ENCODE results near the gene PRKX.

Gene PRKX

DNA sequence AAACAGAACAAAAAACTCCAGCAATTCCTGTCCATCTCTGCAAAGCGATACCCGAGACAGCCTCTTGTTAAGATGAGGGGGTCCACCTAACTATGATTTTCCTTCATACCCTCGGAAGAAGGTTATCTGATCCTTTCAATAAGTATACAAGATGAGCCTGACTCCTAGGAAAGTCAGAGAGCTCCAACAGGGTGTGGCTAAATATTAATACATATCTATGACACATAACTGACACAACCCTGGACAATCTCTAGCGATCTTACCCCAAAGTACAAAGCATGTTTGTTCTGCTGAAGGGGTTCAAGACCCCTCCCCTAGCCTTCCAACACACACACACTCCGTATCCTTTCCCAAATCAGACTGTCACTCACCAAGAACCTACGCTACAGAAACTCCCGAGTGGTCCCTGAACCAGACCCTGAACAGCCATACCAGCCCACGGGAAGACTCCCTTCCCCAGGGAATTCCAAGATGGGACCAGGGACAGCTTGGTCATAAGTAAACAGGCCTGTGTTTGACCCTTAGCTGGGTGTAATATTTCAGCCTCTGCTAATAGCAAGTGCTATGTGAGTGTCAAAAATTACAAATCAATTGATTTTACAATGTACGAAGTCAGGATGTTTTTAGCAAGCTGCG lies 110.3 kb downstream of the PRKX start:
- no peak for DNase-seq (ENCODE audit: low spot score)
- in situ Hi-C loops (cut with MboI; ENCODE audit: low sequenced_read_pairs, unreplicated experiment), result no loop called here
- TF ChIP-seq, protein P1, sequence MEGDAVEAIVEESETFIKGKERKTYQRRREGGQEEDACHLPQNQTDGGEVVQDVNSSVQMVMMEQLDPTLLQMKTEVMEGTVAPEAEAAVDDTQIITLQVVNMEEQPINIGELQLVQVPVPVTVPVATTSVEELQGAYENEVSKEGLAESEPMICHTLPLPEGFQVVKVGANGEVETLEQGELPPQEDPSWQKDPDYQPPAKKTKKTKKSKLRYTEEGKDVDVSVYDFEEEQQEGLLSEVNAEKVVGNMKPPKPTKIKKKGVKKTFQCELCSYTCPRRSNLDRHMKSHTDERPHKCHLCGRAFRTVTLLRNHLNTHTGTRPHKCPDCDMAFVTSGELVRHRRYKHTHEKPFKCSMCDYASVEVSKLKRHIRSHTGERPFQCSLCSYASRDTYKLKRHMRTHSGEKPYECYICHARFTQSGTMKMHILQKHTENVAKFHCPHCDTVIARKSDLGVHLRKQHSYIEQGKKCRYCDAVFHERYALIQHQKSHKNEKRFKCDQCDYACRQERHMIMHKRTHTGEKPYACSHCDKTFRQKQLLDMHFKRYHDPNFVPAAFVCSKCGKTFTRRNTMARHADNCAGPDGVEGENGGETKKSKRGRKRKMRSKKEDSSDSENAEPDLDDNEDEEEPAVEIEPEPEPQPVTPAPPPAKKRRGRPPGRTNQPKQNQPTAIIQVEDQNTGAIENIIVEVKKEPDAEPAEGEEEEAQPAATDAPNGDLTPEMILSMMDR (IDR thresholded peaks at IDR 0.05; ENCODE audit: borderline replicate concordance, control extremely low read depth, extremely low read depth, insufficient read depth, missing control alignments), result no peak

DNA sequence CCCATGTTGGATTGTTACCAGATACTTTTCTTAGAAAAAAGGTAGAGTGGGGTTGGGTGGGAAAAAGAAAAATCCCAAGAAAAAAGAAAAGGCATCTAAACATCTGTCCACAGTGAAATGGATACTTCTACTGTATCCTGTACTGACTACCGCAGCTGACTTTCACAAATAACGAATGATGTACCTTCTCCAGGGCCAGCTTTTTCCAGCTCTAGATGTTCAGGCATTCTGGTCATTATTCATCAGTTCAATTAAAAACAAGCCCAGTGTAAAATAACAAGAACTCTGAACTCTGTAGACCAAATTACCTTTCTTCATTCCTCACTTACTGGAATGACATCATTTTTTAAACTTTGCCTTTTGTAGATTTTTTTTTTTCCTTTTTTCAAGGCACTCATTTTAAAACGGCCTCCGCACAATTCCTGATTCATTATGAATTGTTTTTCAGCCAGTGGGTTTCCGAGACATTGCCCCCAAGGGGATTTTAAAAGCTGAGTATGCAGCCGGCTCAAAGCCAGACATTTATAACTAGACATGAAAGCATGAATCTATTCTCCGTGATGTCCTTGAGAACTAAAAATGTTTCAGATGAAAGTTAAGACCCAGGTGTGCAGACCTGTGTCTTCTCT lies 113.5 kb downstream of the PRKX start:
- TF ChIP-seq, protein P1 (IDR thresholded peaks at IDR 0.05; ENCODE audit: borderline replicate concordance, control extremely low read depth, extremely low read depth, insufficient read depth, missing control alignments), result no peak
- in situ Hi-C loops (cut with MboI; ENCODE audit: low sequenced_read_pairs, unreplicated experiment), result no loop called here
- DNase-seq (ENCODE audit: low spot score), result no peak

DNA sequence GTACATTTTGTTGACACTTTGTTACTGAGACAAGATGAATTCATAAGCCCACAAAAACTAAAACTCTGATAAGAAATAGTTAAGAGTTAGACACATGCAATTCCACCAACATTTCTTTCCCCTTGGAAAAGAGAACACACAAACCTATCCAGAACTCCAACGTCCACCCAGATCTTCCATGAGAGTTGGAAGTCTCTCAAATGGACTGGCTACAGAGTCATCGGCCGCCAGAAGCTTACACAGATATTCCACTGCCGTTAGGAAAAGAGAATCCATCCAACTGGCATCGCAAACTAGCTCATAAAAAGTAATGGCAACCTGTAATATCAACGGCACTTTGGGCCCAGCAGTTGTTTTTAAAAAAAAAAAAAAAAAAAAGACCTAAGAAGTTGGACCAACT lies 114.7 kb downstream of the PRKX start:
- TF ChIP-seq, protein P1 (IDR thresholded peaks at IDR 0.05; ENCODE audit: borderline replicate concordance, control extremely low read depth, extremely low read depth, insufficient read depth, missing control alignments), result no peak
- no peak for DNase-seq (ENCODE audit: low spot score)
- in situ Hi-C loops (cut with MboI; ENCODE audit: low sequenced_read_pairs, unreplicated experiment), result no loop called here

DNA sequence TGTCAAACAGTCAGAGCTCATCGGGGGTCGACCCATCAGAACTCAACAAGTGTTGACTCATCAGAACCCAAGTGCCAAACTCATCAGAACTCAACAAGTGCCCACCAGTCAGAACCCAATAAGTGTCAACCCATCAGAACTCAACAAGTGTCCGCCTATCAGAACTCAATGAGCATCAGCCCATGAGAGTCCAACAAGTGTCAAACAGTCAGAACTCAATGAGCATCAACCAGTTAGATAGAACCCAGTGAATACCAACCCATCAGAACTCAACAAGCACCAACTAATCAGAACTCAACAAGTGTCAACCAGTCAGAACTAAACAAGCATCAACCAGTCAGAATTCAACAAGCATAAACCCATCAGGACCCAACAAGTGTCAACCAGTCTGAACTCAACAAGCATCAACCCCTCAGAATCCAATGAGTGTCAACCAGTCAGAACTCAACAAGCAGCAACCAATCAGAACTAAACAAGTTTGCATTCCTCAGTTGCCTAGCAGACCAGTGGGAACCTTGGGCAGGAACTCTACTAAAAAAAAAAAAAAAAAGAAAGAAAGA lies 115.3 kb downstream of the PRKX start:
- TF ChIP-seq, protein P1 (IDR thresholded peaks at IDR 0.05; ENCODE audit: borderline replicate concordance, control extremely low read depth, extremely low read depth, insufficient read depth, missing control alignments), result no peak
- in situ Hi-C loops (cut with MboI; ENCODE audit: low sequenced_read_pairs, unreplicated experiment), result no loop called here
- DNase-seq (ENCODE audit: low spot score), result no peak

DNA sequence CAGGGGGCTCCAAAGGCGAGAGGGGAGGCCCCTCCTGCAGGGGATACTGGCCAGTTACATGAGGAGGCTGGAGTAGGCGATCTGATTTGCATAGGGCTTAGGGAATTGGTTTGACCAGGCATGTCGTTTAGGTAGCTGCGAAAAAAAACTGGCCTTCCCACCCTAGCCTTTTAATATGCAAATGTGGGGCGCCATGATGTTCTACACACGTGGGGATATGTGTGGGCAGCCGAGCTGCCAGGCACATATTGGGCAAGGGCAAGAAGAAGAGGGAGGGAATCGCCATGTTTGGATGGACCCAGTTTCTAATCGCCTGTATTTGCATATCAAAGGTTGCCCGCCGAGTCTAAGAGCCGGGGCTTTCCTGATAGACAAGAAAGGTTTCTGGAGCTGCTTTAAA lies 121.3 kb downstream of the PRKX start:
- in situ Hi-C loops (cut with MboI; ENCODE audit: low sequenced_read_pairs, unreplicated experiment), result no loop called here

DNA sequence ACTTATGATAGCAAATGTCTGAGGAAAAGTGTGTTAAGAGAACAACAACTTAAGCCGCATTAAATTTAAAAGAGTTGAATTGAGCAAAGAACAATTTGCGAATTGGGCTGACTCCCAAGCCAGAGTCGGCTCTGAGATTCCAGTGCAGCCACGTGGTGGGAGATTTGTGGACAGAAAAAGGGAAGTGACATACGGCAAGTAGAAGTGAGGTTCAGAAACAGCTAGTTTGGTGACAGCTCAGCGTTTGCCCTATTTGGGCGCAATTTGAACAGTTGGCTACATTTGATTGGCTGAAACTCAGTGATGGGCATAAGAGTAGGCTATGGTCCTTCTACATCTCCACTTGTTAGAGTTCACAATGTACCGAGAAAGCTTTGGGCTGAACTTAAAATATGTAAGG lies 124.0 kb downstream of the PRKX start:
- TF ChIP-seq, protein P1 (IDR thresholded peaks at IDR 0.05; ENCODE audit: borderline replicate concordance, control extremely low read depth, extremely low read depth, insufficient read depth, missing control alignments), result no peak
- no peak for DNase-seq (ENCODE audit: low spot score)
- in situ Hi-C loops (cut with MboI; ENCODE audit: low sequenced_read_pairs, unreplicated experiment), result no loop called here

More for the DNA sequence above, 121.3 kb downstream of the PRKX start:
- TF ChIP-seq, protein P1 (IDR thresholded peaks at IDR 0.05; ENCODE audit: borderline replicate concordance, control extremely low read depth, extremely low read depth, insufficient read depth, missing control alignments), result no peak
- no peak for DNase-seq (ENCODE audit: low spot score)

Data from GM13976 (cell line).